HG03159 (cell line): ENCODE data around the gene RAX2.
A peak's percentile ranks its signal among the peaks of the same experiment; 100 is the strongest.
"Not testable (repeated sequence)": the region's sequence is repeated elsewhere in the genome, so short reads cannot be mapped to it uniquely, and the experiment has no call there.

Source experiments
- ATAC-seq: cut with Tn5 transposase; IDR thresholded peaks from one replicate; pipeline ENCODE4 v1.9.1; 2021; ENCODE audit warnings: mild to moderate bottlenecking, moderate library complexity; ENCODE audit not compliant: unreplicated experiment

RAX2 gene

GRCh38 chr19:3762130-3762473 is 9.9 kb downstream of the RAX2 start:
- ATAC-seq: no peak

GRCh38 chr19:3761382-3762129 is 10.5 kb downstream of the RAX2 start, which contains the start of gene APBA3:
Gene APBA3 (minus strand): TSS chr19:3761692. CDS start chr19:3760264, 1,428 bp downstream.
- peak; percentile 38 for ATAC-seq

- no peak for ATAC-seq
Observed at GRCh38 chr19:3760871-3761361, 11.1 kb downstream of the RAX2 start.

GRCh38 chr19:3759482-3760254 is 12.4 kb downstream of the RAX2 start:
- ATAC-seq: no peak

GRCh38 chr19:3758297-3758696 is 13.7 kb downstream of the RAX2 start:
- ATAC-seq: not testable (repeated sequence)

- not testable (repeated sequence) for ATAC-seq
Observed at GRCh38 chr19:3757705-3758104, 14.3 kb downstream of the RAX2 start.

GRCh38 chr19:3753631-3754410 is 18.2 kb downstream of the RAX2 start:
- ATAC-seq: no peak

- ATAC-seq: no peak
Observed at GRCh38 chr19:3752492-3752891, 19.5 kb downstream of the RAX2 start.

- ATAC-seq: no peak
Observed at GRCh38 chr19:3751236-3751635, 20.8 kb downstream of the RAX2 start.

GRCh38 chr19:3750211-3750610 is 21.8 kb downstream of the RAX2 start:
- ATAC-seq: no peak

- no peak for ATAC-seq
Observed at GRCh38 chr19:3748965-3749364, 23.1 kb downstream of the RAX2 start.

GRCh38 chr19:3746371-3747056 is 25.5 kb downstream of the RAX2 start:
- ATAC-seq: no peak

GRCh38 chr19:3745363-3746045 is 26.5 kb downstream of the RAX2 start:
- no peak for ATAC-seq

- no peak for ATAC-seq
Observed at GRCh38 chr19:3743486-3743885, 28.5 kb downstream of the RAX2 start.

- ATAC-seq: no peak
Observed at GRCh38 chr19:3740431-3740830, 31.6 kb downstream of the RAX2 start.

GRCh38 chr19:3738477-3739220 is 33.4 kb downstream of the RAX2 start:
- ATAC-seq: no peak

- ATAC-seq: no peak
Observed at GRCh38 chr19:3737487-3738205, 34.4 kb downstream of the RAX2 start.

GRCh38 chr19:3736106-3736724 is 35.8 kb downstream of the RAX2 start:
- no peak for ATAC-seq

GRCh38 chr19:3734310-3734600 is 37.8 kb downstream of the RAX2 start:
- no peak for ATAC-seq
